ENCODE measurements around the gene HSPH1. TPM values are rescaled to one million over a fixed set of nuclear protein-coding genes. Genes with fewer than 3 reads are reported as not detected.
"Not testable (repeated sequence)": the region's sequence is repeated elsewhere in the genome, so short reads cannot be mapped to it uniquely, and the experiment has no call there.

HSPH1 gene
- total RNA-seq, 2 donors from 2014 or later, result 49.0 to 83.2 TPM

DNA sequence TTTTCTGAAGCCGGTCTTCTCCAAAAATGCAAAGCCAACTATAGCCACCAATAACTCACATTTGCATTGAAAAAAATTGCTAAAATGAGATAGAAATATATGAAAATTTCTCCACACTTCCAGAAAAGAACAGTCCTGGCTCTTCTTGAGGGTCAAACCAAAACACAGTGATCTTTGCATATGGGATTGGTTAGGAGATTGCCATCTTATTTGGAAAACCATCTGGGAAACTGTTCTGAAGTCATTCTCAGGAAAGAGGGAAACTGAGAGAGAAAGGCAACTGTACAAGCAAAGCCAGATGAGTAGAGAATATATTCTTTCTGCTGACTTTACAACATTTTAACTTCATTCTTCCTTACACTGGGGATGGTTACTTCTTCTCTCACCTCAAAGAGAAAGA is 54.6 kb downstream of the HSPH1 start:
- no peak for ATAC-seq
- intact Hi-C loops (cut with DNase I), result no loop called here
- no peak for DNase-seq

DNA sequence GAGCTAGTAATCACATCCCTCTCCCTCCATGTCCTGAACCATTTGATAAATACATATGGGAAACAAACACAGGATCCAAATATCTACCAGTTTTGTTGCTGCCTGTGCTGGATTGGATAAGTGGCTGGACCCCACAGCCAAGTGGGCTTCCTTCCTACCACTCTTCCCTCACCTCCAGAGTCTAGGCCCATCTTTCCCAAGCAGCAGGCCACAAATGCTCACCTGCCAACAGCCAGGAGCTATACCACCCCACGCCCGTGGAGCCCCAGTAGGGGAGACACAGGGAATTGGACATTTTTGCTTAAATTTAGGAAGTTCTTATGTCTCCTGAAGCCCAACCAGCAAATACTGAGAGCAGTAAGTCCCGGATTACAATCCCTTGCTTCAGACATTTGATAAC is 55.8 kb downstream of the HSPH1 start:
- intact Hi-C loops (cut with DNase I), result no loop called here
- ATAC-seq (no peak), DNase-seq (no peak)

DNA sequence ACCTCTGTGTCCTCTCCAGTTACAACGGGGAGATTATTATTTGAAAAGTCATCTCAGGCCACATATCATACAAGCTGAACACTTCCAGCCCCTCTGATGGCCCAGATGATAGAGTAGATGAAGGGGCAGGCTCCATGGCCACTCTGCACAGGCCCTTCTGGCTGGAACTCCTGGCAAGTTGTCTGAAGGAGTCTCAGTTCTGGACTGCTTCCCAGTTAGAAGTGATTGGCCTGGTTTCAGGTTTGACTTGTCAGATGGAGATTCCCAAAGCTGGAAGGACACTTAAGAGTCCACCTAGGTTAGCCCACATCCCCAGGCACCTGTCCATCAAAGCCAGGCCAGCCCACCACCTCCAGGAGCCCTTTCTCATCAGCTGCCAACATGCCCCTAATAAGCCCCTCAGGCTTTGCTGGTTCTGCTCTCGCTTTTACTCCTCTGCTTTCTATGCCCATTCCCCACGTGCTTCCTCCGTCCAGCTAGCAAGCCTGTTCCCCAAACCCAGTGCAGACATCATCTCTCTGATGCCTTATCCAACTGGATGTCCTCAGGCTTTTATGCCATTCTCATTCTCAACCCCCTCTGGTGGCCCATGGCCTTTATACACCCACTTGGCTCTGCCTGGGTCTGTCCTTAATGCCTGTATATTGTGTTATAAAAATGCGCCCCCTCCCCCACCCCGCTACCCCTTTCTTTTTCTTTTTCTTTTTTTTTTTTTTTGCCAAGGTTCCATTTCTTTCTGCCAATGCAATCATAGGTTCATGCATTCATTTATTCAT is 56.5 kb downstream of the HSPH1 start:
- DNase-seq, result no peak
- ATAC-seq, result peak in 1 of 2 donors; percentile 16
- intact Hi-C loops (cut with DNase I), result no loop called here

DNA sequence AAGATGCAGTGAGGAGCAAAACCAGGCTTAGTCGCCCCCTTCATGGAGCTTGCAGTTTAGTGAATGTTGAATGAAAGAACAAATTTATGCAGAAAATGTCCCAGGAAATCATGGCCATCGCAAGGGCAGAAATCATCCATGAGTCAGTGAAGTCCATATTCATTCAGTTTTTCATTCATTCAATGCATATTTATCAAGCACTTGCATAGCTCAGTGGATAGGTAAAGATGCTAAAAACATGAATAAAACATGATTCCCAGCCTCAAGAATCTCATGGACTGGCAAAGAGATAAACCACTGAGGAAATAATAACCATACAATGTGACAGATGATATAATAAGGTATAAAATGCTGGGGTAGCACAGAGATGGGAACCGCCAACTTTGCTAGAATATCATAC is 58.8 kb downstream of the HSPH1 start:
- no peak for DNase-seq
- intact Hi-C loops (cut with DNase I), result no loop called here
- ATAC-seq, result no peak

DNA sequence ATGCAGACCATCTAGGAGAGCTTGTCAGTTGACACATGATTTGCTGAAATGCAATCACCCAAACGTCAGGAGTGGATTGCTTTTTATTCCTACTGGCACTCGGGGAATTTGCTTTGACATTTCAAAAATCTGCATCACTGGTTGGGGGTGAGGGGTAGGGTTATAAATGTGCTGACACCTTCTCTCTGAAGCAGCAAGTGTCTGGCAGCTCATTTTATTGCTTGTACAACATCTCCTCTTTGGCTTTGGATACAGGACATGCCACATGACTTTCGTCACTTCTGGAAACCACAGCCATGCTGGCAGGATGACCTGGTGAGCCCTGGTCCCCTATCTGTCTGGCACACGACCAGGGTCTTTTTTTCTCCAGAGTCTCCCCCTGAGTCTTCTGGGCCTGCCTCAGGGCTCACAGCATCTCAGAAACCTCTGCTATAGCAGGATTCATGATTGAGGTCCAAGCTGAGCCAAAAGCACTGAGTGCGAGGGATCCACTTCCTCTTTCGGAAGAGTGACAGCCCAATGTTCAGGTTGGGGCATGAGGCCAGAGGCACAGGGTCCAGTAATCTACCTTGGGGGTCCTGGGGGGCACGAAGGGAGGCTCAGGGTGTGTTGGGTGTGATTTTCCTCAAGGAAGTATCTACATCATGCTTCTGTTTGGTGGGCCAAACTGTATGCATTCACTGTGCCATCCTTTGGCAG is 60.1 kb downstream of the HSPH1 start:
- peak; percentile 71 to 86 for ATAC-seq
- intact Hi-C loops (cut with DNase I), result no loop called here
- DNase-seq, result no peak

DNA sequence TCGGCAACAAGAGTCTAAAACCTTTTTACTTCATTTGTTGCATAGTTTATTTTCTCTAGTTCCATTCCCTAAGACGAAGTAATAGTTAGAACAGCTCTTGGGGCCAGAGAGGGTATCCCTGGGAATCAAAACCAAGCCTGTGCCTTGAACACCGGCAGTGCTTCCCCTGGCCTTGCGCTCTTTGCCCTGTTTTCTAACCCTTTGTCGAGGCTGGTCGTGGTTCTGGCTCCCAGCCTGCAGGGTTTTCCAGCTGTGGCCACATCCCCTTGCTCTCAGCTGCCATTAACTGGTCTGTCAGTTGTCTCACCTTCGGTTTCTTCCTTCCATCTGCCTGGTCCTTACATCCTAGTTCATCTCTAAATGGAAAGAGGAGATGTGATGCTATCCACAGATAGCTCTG is 61.0 kb downstream of the HSPH1 start:
- ATAC-seq, result no peak

DNA sequence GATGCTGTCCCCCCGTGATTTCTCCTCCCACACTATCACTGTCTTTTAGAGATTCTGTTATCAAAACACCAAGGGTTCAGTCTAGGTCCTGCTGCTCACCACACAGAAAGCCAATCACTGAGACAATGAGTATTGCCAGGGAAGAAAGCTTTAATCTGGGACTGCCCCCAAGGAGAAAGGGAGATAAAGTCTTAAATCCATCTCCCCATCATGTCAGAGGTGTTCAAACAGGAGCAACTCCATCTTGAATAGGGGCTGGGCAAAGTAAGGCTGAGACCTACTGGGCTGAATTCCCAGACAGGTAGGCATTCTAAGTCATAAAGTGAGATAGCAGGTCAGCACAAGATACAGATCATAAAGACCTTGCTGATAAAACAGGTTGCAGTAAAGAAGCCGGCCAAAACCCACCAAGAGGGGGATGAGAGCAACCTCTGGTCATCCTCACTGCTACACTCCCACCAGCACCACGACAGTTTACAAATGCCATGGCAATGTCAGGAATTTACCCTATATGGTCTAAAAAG is 63.7 kb downstream of the HSPH1 start:
- DNase-seq; intact Hi-C loops (cut with DNase I); ATAC-seq: not testable (repeated sequence)

More for the DNA sequence above, 61.0 kb downstream of the HSPH1 start:
- DNase-seq, result no peak
- intact Hi-C loops (cut with DNase I), result no loop called here

DNA sequence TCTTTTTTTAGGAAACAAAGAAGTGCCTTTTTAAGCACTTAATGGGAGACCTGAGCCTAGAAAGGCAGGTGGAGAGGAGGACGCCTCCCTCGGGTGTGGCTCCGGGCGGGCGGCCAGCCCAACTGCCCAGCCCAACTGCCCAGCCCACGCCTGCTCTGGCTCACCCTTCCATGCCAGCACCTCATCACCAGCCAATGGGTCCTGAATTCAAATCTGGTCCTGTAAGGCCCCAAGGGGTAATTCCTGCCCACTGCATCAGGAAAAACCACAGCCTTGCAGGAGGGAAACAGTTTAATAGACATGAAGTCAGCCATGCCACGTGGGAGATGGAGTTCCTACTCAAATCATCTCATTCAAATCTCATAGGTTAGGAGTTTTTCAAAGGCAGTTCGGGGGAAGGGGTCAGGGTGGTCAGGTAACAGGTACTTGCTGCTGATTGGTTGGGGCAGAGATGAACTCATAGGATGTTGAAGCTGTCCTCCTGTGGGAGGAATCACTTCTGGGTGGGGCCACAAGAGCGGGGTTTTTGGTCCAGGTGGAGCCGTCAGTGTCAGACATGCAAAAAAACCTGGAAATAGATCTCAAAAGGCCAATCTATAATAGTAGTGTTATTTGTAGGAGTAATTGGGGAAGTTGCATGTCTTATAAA is 64.9 kb downstream of the HSPH1 start:
- no peak for DNase-seq
- intact Hi-C loops (cut with DNase I), result no loop called here
- ATAC-seq, result no peak

DNA sequence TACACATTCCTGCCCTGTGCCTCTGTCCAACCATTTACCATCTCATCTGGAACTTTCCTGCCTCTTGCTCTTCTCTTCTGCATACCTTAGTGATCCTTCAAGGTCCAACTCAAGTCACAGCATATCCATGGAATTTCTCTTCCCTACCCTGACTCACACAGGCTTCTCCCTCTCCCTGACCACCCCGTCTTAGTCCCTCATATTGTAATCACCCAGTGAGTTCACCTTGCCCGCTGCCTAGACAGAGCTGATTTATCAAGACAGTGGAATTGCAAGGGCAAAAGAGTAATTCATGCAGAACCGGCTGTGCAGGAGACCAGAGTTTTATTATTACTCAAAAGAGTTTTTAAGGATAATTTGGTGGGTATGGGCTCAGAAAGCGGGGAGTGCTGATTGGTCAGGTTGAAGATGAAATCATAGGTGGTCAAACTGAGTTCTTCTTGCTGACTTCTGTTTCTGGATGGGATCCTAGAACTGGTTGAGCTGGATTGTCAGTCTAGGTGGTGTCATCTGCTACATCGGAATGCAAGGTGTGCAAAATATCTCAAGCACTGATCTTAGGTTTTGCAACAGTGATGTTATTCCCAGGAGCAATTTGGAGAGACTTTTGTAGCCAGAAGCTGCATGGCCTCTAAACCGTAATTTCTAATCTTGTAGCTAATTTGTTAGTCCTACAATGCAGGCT is 67.2 kb downstream of the HSPH1 start:
- intact Hi-C loops (cut with DNase I), result no loop called here
- no peak for DNase-seq
- ATAC-seq, result no peak

DNA sequence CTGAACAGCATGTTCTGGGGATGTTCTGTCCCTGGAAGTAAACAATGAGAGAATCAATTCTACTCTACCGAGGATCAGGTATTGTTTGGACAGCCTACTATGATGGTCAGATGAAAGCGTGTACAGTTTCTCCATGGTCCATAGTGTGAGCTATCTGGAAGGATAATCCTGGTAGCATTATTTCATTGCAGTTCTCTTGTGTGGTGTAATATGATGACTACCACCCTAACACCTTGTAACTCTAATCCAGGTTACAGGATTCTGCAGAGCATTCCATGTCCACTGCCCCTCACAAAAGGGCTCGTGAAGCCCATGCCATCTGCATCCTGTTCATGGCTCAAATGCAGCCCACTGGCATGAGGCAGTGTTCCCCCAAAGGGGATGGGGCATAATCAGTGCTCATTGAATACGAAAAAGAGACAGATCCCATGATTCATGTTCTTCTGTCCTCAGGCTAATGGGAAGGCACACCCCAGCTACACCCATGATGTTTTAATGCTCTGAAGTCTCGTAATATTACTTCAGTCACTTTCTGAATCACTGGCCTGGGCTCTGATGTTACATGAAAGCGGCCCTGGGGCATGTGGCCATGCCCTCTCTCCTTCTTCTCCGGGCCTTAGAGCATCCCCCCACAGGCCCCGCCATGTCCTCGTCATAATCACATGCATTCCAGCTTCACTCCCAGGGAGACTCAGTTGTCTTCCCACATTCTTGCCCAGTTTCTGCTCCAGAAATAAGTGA is 68.4 kb downstream of the HSPH1 start:
- DNase-seq (no peak), ATAC-seq (no peak)
- intact Hi-C loops (cut with DNase I), result no loop called here

DNA sequence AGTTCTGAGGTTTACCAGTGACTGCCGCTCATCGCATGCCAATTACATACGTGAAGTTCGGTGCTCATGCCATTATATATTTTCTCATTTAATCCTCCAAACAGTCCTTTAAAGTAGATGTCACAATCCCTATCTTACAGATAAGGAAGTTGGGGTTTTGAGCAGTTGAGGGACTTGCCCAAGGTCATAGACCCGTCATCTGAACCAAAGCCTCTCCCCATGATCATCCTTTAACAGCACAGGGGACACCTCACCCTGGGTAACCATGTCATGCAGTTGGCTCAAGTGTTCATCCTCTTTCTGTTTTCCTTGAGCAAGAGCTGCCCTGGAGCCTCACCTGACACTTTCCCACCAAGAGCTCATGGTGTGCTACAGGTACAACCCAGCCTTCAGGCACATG is 69.1 kb downstream of the HSPH1 start:
- no peak for DNase-seq
- no peak for ATAC-seq
- intact Hi-C loops (cut with DNase I), result no loop called here

DNA sequence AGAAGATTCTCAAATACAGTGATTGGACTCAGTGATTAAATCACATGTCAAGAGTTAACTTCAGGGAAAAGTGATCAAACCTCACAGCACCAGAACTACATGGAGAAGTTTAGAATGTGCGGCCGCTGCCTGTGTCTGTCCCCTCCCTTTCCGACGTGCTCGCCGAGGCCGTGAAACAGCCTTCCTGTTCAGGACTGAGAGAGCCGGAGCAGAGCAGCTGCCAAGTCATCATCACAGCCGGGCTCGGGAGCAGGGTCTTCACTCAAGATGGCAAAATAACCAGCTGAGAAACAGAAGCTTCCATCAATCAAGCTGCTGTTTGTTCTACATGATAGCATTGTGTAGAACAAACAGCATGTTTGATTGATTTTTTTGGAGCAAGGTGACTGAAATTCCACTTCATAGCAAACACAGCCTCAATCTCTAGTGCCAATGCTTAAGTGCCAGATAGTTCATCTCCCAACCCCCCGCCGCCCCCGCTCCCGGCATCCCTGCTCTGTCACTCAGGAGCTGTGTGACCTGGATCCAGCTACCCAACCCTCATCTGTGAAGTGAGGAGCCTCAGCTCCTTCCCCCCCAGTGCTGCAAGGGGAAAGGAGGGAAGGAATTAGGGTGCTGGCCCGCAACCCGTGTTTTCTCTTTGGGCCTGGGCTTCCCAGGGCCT is 70.6 kb downstream of the HSPH1 start:
- ATAC-seq (no peak), DNase-seq (peak; percentile 31)
- intact Hi-C loops (cut with DNase I), result no loop called here

DNA sequence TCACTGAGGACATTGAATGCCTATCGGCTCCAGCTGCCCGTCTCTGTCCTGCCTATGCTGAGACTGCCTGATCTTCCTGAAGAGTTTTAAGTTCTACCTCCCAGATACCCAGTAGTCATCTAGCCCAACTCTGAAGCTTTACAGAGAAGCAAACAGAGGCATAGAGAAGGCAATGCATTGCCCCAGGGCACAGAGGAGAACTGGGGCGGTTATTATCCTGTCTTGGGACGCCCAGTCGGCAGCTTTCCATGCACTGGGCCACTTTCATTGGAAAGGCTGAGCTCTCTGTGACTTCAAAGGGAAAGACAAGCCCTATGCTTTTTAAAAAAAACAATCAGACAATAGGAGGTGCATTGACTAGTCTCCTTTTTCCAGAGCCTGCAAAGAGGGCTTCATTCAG is 71.6 kb downstream of the HSPH1 start:
- ATAC-seq, result no peak
- intact Hi-C loops (cut with DNase I), result no loop called here
- no peak for DNase-seq

DNA sequence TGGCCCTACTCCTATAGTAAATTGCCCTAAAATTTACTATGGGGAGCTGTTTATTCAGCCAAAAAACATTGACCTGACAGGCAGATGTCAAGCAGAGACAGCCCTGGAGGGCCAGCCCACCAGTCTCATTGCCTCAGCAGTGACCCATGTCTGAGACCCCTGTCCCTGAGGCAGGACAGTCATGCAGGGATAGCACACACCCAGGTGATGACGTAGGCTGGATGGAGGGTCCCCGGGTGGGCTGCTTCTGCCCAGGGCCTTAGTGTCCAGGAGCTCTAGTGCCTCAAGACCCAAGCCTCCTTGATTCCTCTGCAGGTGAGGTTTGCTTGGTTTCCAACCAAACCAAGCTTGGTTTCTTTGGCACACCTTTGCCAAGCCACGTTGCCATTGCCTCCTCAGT is 72.1 kb downstream of the HSPH1 start:
- intact Hi-C loops (cut with DNase I), result no loop called here
- DNase-seq (no peak), ATAC-seq (no peak)

DNA sequence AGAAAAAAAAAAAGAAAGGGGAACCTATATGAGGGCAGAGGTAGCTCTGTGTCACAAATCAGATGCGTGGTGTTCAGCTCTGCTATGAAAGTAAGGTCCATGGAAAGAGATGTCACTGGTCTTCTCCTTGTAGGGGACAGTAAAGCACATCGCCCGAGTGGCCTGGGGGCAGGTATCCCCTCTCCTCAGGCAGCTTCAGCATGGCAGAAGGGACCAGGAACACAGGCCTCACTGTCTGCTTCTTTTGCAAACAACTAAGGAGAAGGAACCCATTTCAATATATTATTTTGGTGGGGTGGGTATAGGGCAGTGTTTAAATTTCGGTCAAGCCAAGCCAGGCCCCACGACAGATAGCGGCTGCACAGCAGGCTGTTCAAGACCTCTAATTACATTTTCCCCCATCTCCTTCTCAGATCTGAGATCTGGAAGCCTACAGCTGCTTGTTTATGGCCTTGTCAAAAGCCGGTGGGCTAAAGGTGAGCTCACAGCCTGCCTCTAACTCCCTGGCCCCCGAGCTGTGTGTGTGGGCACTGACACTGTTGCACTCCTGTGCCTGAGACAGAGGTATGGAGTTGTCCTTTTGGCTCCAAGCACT is 72.8 kb downstream of the HSPH1 start:
- intact Hi-C loops (cut with DNase I), result no loop called here
- no peak for DNase-seq
- no peak for ATAC-seq
